K562 (cell line): Measurements from ENCODE around the gene SLC6A16. TPM values are rescaled to one million over a fixed set of nuclear protein-coding genes. Genes with fewer than 3 reads are reported as not detected.
A peak's percentile ranks its signal among the peaks of the same experiment; 100 is the strongest.

Experiments
- ATF7 ChIP-seq: fragments of 450-650 bp; IDR thresholded peaks from 2 replicates; pipeline ENCODE4 v1.7.1; 2014; ENCODE audit warnings: mild to moderate bottlenecking, moderate library complexity
- CBX3 ChIP-seq, 2 experiments: IDR thresholded peaks; 1 replicate in 1 of 2; 2 replicates in 1 of 2; pipeline ENCODE4 v1.6.1; 2012; ENCODE audit warnings: inconsistent platforms in 2 of 2, low read length in 2 of 2, borderline replicate concordance in 1 of 2, control low read depth in 1 of 2
- KDM1A ChIP-seq, 2 experiments: fragments of 450-650 bp; IDR thresholded peaks; 2 replicates each; pipeline ENCODE4 v1.6.1; 2016; ENCODE audit warnings: mild to moderate bottlenecking in 2 of 2
- MTA3 ChIP-seq: fragments of 450-650 bp; formaldehyde crosslinking; IDR thresholded peaks from 2 replicates; pipeline ENCODE4 v1.6.1; 2017; ENCODE audit warnings: mild to moderate bottlenecking, borderline replicate concordance
- MYBL2 ChIP-seq, 2 experiments: fragments of 450-650 bp in 1 of 2; sonication (generic) in 1 of 2; formaldehyde crosslinking in 1 of 2; IDR thresholded peaks; 2 replicates each; pipeline versions ENCODE4 v1.6.1 to v1.8.1; 2017 to 2022; ENCODE audit warnings: borderline replicate concordance in 1 of 2, inconsistent platforms in 1 of 2, low read depth in 1 of 2, mild to moderate bottlenecking in 1 of 2, missing genetic modification reagents in 1 of 2, moderate library complexity in 1 of 2
- PHF8 ChIP-seq: fragments of 200-600 bp; sonication (generic); IDR thresholded peaks from 2 replicates; pipeline ENCODE4 v1.6.1; 2012; ENCODE audit warnings: mixed run types, mild to moderate bottlenecking, inconsistent platforms, low read length, moderate library complexity, borderline replicate concordance
- SAFB ChIP-seq: fragments of 200-400 bp; formaldehyde crosslinking; IDR thresholded peaks from 2 replicates; pipeline ENCODE4 v1.6.1; 2017; ENCODE audit warnings: low read depth, low read length, borderline replicate concordance
- SRF ChIP-seq, 2 experiments: fragments of 250-450, 450-650 bp in 1 of 2; sonication (Bioruptor Pico) in 1 of 2; sonication (generic) in 1 of 2; formaldehyde crosslinking; IDR thresholded peaks; 2 replicates each; pipeline versions ENCODE4 v1.5.0 to v1.5.1; 2020 to 2022; ENCODE audit warnings: mild to moderate bottlenecking in 1 of 2, missing genetic modification reagents in 1 of 2
- TARDBP ChIP-seq: fragments of 450-650 bp; IDR thresholded peaks from 2 replicates; pipeline ENCODE4 v1.6.1; 2016
- TRIM28 ChIP-seq: fragments of 450-650 bp; IDR thresholded peaks from 2 replicates; pipeline ENCODE4 v1.6.1; 2017
- ZEB2 ChIP-seq: fragments of 450-650 bp; IDR thresholded peaks from 2 replicates; pipeline ENCODE4 v1.6.1; 2016
- polyA plus RNA-seq, 8 experiments: library from polyadenylated mRNA; depleted of rRNA in 4 of 8; stranded (reverse) in 5 of 8; unstranded in 3 of 8; fragments of >200 nt; fragmentation: Nextera tagmentation in 2 of 8; fragmentation: Illumina TruSeq in 1 of 8; extraction: Ambion mirVana in 2 of 8; extraction: Trizol in 1 of 8; gene quantifications; 2 replicates each; pipeline versions ENCODE4 v1.2.1 to v1.2.3, GENCODE V29; 2011 to 2014; ENCODE audit warnings: inconsistent platforms in 1 of 8, missing spikeins in 1 of 8
- total RNA-seq, 7 experiments: library from RNA; depleted of rRNA in 6 of 7; stranded (reverse); fragments of >200 nt in 6 of 7; fragmentation: Illumina TruSeq in 2 of 7; extraction: Trizol in 2 of 7; gene quantifications; 2 replicates each; pipeline versions ENCODE4 v1.2.1 to v1.2.3, GENCODE V29; 2011 to 2021; ENCODE audit warnings: low replicate concordance in 1 of 7
- TF ChIP-seq, protein P1 (sequence below), 2 experiments: fragments of 450-650 bp; IDR thresholded peaks; 2 replicates each; pipeline ENCODE4 v1.6.1; 2016; ENCODE audit warnings: mild to moderate bottlenecking in 2 of 2, borderline replicate concordance in 1 of 2, low read depth in 1 of 2, moderate library complexity in 1 of 2

The SLC6A16 gene
- total and polyA plus RNA-seq, 9 of the 15 experiments (the other 6 are each of a cell fraction or from before 2014, with no cell fraction given) = 0.05 to 0.95 (median 0.36) TPM

DNA sequence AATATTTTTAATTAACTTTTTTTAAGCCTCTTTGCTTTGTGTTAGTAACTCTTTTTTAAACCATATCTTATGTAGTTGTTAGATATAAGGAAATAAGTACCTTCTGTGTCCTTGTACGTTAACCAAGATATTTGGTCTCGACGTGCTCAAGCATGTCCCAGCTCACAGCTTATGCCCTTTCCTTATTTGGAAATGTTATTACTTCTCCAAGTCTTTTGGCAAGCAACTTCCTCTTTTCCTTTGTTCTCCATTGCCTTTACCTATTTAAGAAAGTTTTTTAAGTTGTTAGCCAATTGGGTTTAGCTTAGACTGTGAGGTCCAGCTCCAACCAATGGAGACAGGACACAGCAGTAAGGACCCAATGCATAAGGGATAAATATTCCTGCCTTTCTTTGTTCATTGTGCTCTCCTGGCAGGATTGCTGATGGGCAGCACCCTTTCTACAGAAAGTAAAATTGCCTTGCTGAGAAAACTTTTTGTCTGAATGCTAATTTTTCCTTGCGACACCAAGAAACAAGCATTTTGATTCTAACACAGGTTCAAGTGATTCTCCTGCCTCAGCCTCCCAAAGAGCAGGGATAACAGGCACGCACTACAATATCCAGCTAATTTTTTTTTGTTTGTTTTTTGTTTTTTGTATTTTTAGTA is 43.8 kb upstream of the SLC6A16 start (continued):
- TF ChIP-seq, protein P1, sequence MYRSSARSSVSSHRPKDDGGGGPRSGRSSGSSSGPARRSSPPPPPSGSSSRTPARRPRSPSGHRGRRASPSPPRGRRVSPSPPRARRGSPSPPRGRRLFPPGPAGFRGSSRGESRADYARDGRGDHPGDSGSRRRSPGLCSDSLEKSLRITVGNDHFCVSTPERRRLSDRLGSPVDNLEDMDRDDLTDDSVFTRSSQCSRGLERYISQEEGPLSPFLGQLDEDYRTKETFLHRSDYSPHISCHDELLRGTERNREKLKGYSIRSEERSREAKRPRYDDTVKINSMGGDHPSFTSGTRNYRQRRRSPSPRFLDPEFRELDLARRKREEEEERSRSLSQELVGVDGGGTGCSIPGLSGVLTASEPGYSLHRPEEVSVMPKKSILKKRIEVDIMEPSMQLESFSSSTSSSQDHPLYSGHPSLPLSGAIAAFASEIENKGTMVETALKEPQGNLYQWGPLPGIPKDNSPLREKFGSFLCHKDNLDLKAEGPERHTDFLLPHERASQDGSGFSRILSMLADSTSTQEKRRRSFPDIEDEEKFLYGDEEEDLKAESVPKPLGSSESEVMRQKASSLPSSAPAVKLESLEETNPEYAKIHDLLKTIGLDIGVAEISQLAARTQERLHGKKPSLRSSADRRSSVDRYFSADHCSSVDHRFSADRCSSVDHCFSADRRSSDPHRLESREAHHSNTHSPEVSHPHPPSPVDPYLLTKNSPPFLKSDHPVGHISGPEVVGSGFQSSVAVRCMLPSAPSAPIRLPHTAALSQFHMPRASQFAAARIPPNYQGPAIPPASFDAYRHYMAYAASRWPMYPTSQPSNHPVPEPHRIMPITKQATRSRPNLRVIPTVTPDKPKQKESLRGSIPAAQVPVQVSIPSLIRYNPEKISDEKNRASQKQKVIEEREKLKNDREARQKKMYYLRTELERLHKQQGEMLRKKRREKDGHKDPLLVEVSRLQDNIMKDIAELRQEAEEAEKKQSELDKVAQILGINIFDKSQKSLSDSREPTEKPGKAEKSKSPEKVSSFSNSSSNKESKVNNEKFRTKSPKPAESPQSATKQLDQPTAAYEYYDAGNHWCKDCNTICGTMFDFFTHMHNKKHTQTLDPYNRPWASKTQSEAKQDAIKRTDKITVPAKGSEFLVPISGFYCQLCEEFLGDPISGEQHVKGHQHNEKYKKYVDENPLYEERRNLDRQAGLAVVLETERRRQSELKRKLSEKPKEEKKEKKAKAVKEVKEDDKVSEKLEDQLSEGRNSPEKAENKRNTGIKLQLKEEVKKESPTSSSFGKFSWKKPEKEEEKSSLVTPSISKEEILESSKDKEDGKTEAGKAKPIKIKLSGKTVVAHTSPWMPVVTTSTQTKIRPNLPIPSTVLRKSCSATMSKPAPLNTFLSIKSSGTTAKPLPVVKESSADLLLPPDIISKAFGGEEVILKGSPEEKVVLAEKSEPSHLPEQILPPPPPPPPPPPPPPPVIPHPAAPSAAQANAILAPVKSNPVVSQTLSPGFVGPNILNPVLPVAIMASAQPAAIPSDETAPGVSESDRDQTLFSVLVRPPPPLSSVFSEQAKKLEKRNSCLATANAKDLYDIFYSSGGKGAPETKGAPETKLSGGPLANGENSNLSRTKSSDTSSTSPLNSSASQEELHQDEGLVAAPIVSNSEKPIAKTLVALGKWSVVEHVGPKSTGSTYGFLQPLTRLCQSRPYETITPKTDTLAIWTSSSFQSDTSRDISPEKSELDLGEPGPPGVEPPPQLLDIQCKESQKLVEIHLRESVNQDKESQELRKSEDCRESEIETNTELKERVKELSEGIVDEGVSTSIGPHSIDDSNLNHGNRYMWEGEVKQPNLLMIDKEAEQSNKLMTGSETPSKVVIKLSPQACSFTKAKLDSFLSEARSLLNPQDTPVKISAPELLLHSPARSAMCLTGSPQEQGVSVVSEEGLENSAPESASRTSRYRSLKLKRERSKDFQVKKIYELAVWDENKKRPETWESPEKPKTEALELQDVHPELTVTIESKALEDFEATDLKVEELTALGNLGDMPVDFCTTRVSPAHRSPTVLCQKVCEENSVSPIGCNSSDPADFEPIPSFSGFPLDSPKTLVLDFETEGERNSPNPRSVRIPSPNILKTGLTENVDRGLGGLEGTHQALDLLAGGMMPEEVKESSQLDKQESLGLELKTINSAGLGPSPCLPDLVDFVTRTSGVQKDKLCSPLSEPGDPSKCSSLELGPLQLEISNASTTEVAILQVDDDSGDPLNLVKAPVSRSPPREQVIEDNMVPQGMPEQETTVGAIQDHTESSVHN (IDR thresholded peaks at IDR 0.05; ENCODE audit: borderline replicate concordance in 1 of 2, low read depth in 1 of 2) = 0 out of 4 replicates have a peak, but pooled peaks of 1 of the 2 experiments have one; percentile 46
- no peak for TF ChIP-seq SAFB
- 0 out of 2 replicates have a peak, but pooled peaks have one; percentile 19 for TF ChIP-seq ATF7
- peak; percentile 46; the same call in 1 of the 2 replicates for TF ChIP-seq MTA3
- peak; percentile 87 for TF ChIP-seq ZEB2
- TF ChIP-seq PHF8 = no peak
- TF ChIP-seq TRIM28 = peak; percentile 99
- TF ChIP-seq KDM1A (IDR thresholded peaks at IDR 0.05) = peak in 1 of 2 experiments; percentile 33; a peak in 1 of 4 replicates
- TF ChIP-seq SRF (CRISPR knock-in tag; IDR thresholded peaks at IDR 0.05) = peak in 1 of 2 experiments; percentile 69; a peak in 1 of 4 replicates
- TF ChIP-seq TARDBP = no peak
- no peak for TF ChIP-seq MYBL2 (IDR thresholded peaks at IDR 0.05; ENCODE audit: low read depth)
- no peak for TF ChIP-seq MYBL2 (CRISPR knock-in tag; IDR thresholded peaks at IDR 0.05; ENCODE audit: borderline replicate concordance)
- TF ChIP-seq CBX3 (IDR thresholded peaks at IDR 0.05; ENCODE audit: borderline replicate concordance in 1 of 2, low read length in 2 of 2) = peak in 1 of 2 experiments; percentile 99; a peak in 2 of 3 replicates
- TF ChIP-seq, all 486 proteins: peak for 19
